NCI-H2081 (cell line): Measurements from ENCODE around the gene PFDN1.
"Not testable (repeated sequence)": the region's sequence is repeated elsewhere in the genome, so short reads cannot be mapped to it uniquely, and the experiment has no call there.

Experiments
- DNase-seq, 2 experiments: peaks; one replicate each; lab custom pipeline; 2025; lab: John Stamatoyannopoulos, UW

PFDN1 gene

GRCh38 chr5:140213370-140213983 is 89.4 kb downstream of the PFDN1 start:
- no peak for DNase-seq

GRCh38 chr5:140208065-140208464 is 94.8 kb downstream of the PFDN1 start:
- DNase-seq: no peak

GRCh38 chr5:140207250-140207964 is 95.5 kb downstream of the PFDN1 start:
- no peak for DNase-seq

GRCh38 chr5:140205952-140206351 is 96.9 kb downstream of the PFDN1 start:
- DNase-seq: no peak

- no peak for DNase-seq
Measured at GRCh38 chr5:140205216-140205615, 97.7 kb downstream of the PFDN1 start.

GRCh38 chr5:140202610-140203009 is 100.3 kb downstream of the PFDN1 start:
- DNase-seq: no peak

GRCh38 chr5:140202078-140202477 is 100.8 kb downstream of the PFDN1 start:
- DNase-seq: no peak

- not testable (repeated sequence) for DNase-seq
Measured at GRCh38 chr5:140198915-140199314, 104.0 kb downstream of the PFDN1 start.

- DNase-seq: no peak
Measured at GRCh38 chr5:140197023-140197422, 105.9 kb downstream of the PFDN1 start.

- DNase-seq: no peak
Measured at GRCh38 chr5:140196115-140196814, 106.6 kb downstream of the PFDN1 start.
